Karpas-422 (cell line): ENCODE measurements around the gene ANK2. TPM values are rescaled to one million over a fixed set of nuclear protein-coding genes. Genes with fewer than 3 reads are reported as not detected.

Experiments
- DNase-seq: peaks from one replicate; pipeline ENCODE4 v3.0.0-alpha.2; 2015
- H2AFZ ChIP-seq: fragments of 200-600 bp; sonication (generic); 2 replicates; pipeline ENCODE4 v1.6.1; 2014; ENCODE audit warnings: antibody characterized with exemption, low read length, mixed read lengths
- H3K27ac ChIP-seq: fragments of 200-600 bp; sonication (generic); 2 replicates; pipeline ENCODE4 v1.5.1; 2014; ENCODE audit warnings: mild to moderate bottlenecking, low read length, moderate library complexity
- H3K27me3 ChIP-seq: fragments of 200-600 bp; sonication (generic); 2 replicates; pipeline ENCODE4 v1.6.1; 2014; ENCODE audit warnings: low read length, mixed read lengths
- H3K36me3 ChIP-seq: fragments of 200-600 bp; sonication (generic); 2 replicates; pipeline ENCODE4 v1.6.1; 2014; ENCODE audit warnings: low read length, mixed read lengths; ENCODE audit not compliant: insufficient read depth
- H3K4me1 ChIP-seq: fragments of 200-600 bp; sonication (generic); 2 replicates; pipeline ENCODE4 v1.6.1; 2014; ENCODE audit warnings: mild to moderate bottlenecking, low read length, mixed read lengths
- H3K4me2 ChIP-seq: fragments of 200-600 bp; sonication (generic); 2 replicates; pipeline ENCODE4 v1.6.1; 2014; ENCODE audit warnings: low read length, low read depth, mild to moderate bottlenecking; ENCODE audit not compliant: poor library complexity, severe bottlenecking
- H3K4me3 ChIP-seq: fragments of 200-600 bp; sonication (generic); 2 replicates; pipeline ENCODE4 v1.5.1; 2014; ENCODE audit warnings: mild to moderate bottlenecking, antibody characterized with exemption, low read length, mixed read lengths
- H3K79me2 ChIP-seq: fragments of 200-600 bp; sonication (generic); 2 replicates; pipeline ENCODE4 v1.6.1; 2014; ENCODE audit warnings: mild to moderate bottlenecking, low read length, mixed read lengths
- H3K9ac ChIP-seq: fragments of 200-600 bp; sonication (generic); 2 replicates; pipeline ENCODE4 v1.6.0; 2014; ENCODE audit warnings: low read length
- H3K9me2 ChIP-seq: fragments of 200-600 bp; sonication (generic), shearing (Covaris generic); replicated peaks from 2 replicates; pipeline ENCODE4 v1.6.0; 2014; ENCODE audit warnings: mild to moderate bottlenecking, low read length, moderate library complexity; ENCODE audit not compliant: insufficient read depth
- H3K9me3 ChIP-seq: fragments of 300-700, 200-600 bp; sonication (generic); 2 replicates; pipeline ENCODE4 v1.6.1; 2014; ENCODE audit warnings: low read length, mixed read lengths
- H4K20me1 ChIP-seq: fragments of 200-600 bp; sonication (generic); 2 replicates; pipeline ENCODE4 v1.6.1; 2014; ENCODE audit warnings: mild to moderate bottlenecking, antibody characterized with exemption, low read length, low read depth; ENCODE audit not compliant: insufficient read depth
- total RNA-seq: library from RNA; depleted of rRNA; stranded (reverse); fragments of >200 nt; shearing (Covaris generic); gene quantifications from 2 replicates; pipeline ENCODE4 v1.2.3, GENCODE V29; 2014; ENCODE audit warnings: low replicate concordance

ANK2 gene
- total RNA-seq, 1 experiment from 2014 or later, result 3.1 TPM

DNA sequence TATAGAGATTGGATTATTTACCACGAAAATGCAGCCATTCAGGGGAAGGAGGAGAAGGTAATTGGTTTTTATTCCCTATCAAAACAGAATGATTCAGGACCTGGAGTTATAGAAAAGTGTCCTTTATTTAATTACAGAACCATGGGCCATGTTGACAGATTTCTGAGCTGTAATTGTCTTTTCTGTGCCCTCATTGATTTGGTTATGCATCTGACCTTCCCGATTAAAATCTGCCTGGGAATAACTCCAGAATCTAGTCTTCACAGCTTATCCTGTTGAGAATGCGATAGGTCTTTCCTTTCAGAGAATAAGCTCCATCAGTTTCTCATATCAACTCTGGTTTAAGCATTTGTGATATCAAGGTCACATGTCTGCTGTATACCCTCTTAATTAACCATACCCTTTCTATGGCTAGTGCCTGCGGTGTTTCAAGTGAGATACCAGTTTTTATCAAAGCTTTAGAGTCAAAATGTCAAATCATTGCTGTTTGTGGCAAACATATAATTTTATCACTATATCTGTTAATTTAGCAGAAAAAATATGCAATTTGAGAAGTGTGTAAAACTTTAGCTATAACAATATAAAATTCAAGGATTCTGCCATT is 37.2 kb upstream of the ANK2 start:
- Histone ChIP-seq H3K4me3 (no peak overlapping the region), H3K9me3 (no peaks in the 10 kb centered on the region), H3K27ac (no peak overlapping the region), H2AFZ (no peak overlapping the region), H3K27me3 (no peaks in the 10 kb centered on the region), H4K20me1 (no peaks in the 10 kb centered on the region), H3K79me2 (no peaks in the 10 kb centered on the region), H3K9me2 (no peaks in the 10 kb centered on the region), H3K4me1 (no peaks in the 10 kb centered on the region), H3K9ac (no peak overlapping the region), H3K36me3 (no peaks in the 10 kb centered on the region), H3K4me2 (no peak overlapping the region)
- DNase-seq, result no peak

DNA sequence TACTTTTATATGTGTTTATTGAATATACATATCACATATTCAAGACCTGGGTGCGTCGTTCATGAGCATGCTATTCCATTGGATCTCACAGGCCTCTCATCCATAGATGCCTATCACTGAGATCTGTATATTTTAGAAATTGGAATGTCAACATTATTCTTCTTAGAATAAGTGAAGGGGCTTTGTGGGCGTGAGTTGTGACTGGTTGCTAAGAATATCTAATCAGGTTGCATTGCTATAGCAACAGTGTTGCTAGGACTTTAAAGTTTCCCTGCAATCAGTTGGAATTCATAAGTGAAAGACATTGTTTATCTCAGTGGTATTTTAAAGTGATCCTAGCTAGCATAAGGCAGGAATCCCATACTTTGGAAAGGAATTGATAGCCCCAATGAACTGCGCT is 36.7 kb upstream of the ANK2 start:
- H3K27me3 ChIP-seq, result no peaks in the 10 kb centered on the region
- no peak overlapping the region for H2AFZ ChIP-seq
- H3K36me3 ChIP-seq, result no peaks in the 10 kb centered on the region
- no peaks in the 10 kb centered on the region for H3K9me3 ChIP-seq
- no peak for DNase-seq
- H3K9ac ChIP-seq, result no peak overlapping the region
- no peak overlapping the region for H3K4me2 ChIP-seq
- H3K27ac ChIP-seq, result no peak overlapping the region
- H3K4me1 ChIP-seq, result no peaks in the 10 kb centered on the region
- H3K79me2 ChIP-seq, result no peaks in the 10 kb centered on the region
- no peaks in the 10 kb centered on the region for H4K20me1 ChIP-seq
- no peaks in the 10 kb centered on the region for H3K9me2 ChIP-seq
- H3K4me3 ChIP-seq, result no peak overlapping the region

DNA sequence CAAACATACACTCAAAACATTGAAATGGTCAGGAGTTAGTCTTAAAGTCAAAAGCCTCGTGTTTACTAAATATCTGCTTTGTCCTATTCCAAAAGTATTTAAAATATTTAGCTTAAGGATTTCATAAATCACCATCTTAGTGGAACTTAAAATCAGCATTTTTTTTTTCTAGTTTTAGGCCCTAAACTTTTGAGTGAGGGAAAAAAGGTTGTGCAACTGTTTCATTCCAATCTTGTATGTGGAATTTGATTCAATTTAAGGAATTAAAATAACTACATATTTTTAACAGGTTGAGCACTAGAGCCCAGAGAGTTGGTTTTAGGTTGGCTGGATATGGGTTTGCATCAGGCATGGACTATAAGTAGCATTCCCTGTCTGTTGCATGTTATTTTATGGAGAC is 35.7 kb upstream of the ANK2 start:
- no peaks in the 10 kb centered on the region for H3K79me2 ChIP-seq
- no peak overlapping the region for H3K27ac ChIP-seq
- H3K9ac ChIP-seq, result no peak overlapping the region

DNA sequence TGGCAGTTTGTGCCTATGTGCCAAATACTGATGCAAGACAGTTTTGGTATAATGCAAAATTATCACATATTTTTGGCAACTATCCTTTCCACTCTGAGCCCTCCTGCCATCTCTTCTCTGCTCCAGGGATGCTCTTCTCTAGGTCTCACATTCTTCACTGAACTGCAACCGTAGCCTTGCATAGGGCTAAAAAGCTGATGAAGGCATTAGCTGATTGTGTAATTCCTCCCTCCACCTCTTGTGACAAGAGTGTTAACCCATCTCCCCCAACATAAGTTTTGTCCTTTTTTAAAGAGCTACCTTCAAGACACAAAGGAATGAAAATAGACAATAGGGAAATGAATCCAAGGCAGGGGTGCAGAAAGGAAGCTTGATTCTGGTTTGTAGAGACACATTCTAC is 33.1 kb upstream of the ANK2 start:
- Histone ChIP-seq H2AFZ (no peak overlapping the region), H3K9me3 (no peaks in the 10 kb centered on the region), H3K36me3 (no peaks in the 10 kb centered on the region), H3K4me2 (no peak overlapping the region), H3K9ac (no peak overlapping the region), H3K4me1 (no peaks in the 10 kb centered on the region), H3K9me2 (no peaks in the 10 kb centered on the region), H3K27ac (no peak overlapping the region), H4K20me1 (no peaks in the 10 kb centered on the region), H3K27me3 (no peaks in the 10 kb centered on the region), H3K4me3 (no peak overlapping the region), H3K79me2 (no peaks in the 10 kb centered on the region)
- no peak for DNase-seq

More for the DNA sequence above, 35.7 kb upstream of the ANK2 start:
- no peak for DNase-seq
- Histone ChIP-seq H3K4me2 (no peak overlapping the region), H2AFZ (no peak overlapping the region), H4K20me1 (no peaks in the 10 kb centered on the region), H3K36me3 (no peaks in the 10 kb centered on the region), H3K4me1 (no peaks in the 10 kb centered on the region), H3K27me3 (no peaks in the 10 kb centered on the region), H3K9me3 (no peaks in the 10 kb centered on the region), H3K4me3 (no peak overlapping the region), H3K9me2 (no peaks in the 10 kb centered on the region)

DNA sequence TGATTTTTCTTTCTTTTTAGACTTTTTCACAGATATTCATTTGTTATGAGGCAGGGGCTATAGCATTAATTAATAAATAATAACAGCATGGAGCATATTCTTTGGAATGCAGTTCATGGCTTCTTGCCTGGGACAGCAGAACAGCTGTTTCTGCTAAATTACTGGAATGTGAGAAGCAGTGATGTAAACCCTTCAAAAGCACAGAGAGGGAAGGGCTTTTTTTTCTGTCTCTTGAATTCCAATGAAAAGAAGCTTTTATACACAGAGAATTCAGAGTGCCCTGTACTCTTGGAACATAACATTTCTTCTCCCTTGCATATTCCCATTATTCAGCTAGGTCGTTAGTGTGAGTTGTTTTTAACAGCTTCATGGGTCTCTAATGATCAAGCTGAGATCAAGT is 28.5 kb upstream of the ANK2 start:
- H4K20me1 ChIP-seq, result no peaks in the 10 kb centered on the region
- no peak overlapping the region for H3K9ac ChIP-seq
- H3K4me3 ChIP-seq, result no peak overlapping the region
- H3K36me3 ChIP-seq, result no peaks in the 10 kb centered on the region
- H2AFZ ChIP-seq, result no peak overlapping the region
- no peaks in the 10 kb centered on the region for H3K9me2 ChIP-seq
- no peaks in the 10 kb centered on the region for H3K9me3 ChIP-seq
- no peaks in the 10 kb centered on the region for H3K79me2 ChIP-seq
- H3K4me2 ChIP-seq, result no peak overlapping the region
- H3K27me3 ChIP-seq, result no peaks in the 10 kb centered on the region
- H3K27ac ChIP-seq, result no peak overlapping the region
- H3K4me1 ChIP-seq, result no peaks in the 10 kb centered on the region
- no peak for DNase-seq

DNA sequence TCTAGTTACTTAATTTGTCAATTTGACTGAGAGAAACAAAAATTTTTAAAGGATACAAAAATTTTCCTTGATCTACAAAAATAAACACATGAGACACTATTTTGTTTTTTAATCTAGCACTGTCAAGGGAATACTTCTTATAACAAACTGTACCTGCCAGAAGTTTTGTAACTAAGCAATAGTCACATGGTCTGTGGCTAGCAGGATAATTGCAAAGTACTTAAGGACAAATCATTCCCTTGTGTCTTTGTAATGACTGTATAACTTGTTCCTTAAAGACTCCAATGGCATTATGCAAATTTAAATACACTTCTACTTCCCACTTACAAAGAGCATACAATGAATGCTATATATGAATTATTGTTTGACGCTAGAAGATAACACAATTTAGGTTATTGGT is 25.1 kb upstream of the ANK2 start:
- H3K9me3 ChIP-seq, result no peaks in the 10 kb centered on the region
- H3K4me1 ChIP-seq, result no peaks in the 10 kb centered on the region
- DNase-seq, result no peak
- no peak overlapping the region for H3K4me2 ChIP-seq
- no peaks in the 10 kb centered on the region for H3K79me2 ChIP-seq
- no peak overlapping the region for H3K27ac ChIP-seq
- H3K9me2 ChIP-seq, result no peaks in the 10 kb centered on the region
- no peak overlapping the region for H3K4me3 ChIP-seq
- no peaks in the 10 kb centered on the region for H4K20me1 ChIP-seq
- H3K27me3 ChIP-seq, result no peaks in the 10 kb centered on the region
- no peak overlapping the region for H3K9ac ChIP-seq
- H2AFZ ChIP-seq, result no peak overlapping the region
- no peaks in the 10 kb centered on the region for H3K36me3 ChIP-seq

DNA sequence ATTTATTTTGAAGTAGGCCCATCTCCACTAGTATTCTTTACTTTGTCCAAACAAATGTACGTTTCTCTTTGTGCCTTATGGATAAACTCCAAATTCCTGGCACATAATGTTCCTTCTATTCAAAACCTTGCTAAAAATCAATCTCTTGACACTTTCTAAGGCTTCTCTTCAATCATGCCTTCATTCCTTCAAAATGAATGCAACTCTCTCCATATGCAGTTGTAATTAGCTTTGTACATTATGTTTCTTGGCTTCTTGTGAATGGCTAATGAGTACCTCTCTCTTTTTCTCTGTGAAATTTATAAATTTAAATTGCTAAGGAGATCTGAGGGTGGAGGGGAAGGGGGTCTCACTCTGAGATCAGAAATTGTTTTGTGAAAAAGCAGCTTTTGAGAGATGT is 24.0 kb upstream of the ANK2 start:
- Histone ChIP-seq H3K4me3 (no peak overlapping the region), H3K4me1 (no peaks in the 10 kb centered on the region), H3K79me2 (no peaks in the 10 kb centered on the region), H3K4me2 (no peak overlapping the region), H3K9ac (no peak overlapping the region), H3K27me3 (no peaks in the 10 kb centered on the region), H3K9me3 (no peaks in the 10 kb centered on the region), H3K9me2 (no peaks in the 10 kb centered on the region), H2AFZ (no peak overlapping the region), H4K20me1 (no peaks in the 10 kb centered on the region), H3K27ac (no peak overlapping the region), H3K36me3 (no peaks in the 10 kb centered on the region)
- DNase-seq, result no peak

DNA sequence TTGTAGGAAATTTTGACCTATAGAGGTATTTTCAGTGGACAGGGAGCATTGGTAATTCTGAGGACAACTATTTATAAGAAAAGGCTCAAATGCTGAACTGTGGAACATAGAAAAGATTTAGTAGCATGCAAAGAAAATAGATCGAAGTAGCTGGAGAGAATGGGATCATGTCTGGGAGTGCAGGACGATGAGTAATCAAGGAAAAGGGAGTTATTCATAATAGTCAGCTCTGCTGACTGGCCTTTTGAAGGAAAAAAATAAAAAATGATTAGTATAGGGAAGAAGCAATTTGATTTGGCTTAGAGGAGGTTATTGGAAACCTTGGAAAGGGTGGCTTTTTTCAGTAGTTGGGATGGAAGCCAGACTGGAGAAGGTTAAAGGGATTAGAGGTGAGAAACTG is 22.9 kb upstream of the ANK2 start:
- Histone ChIP-seq H3K79me2 (no peaks in the 10 kb centered on the region), H3K27ac (no peak overlapping the region), H3K4me2 (no peak overlapping the region), H2AFZ (no peak overlapping the region), H3K4me1 (no peaks in the 10 kb centered on the region), H3K9me2 (no peaks in the 10 kb centered on the region), H3K27me3 (no peaks in the 10 kb centered on the region), H3K9me3 (no peaks in the 10 kb centered on the region), H3K4me3 (no peak overlapping the region), H4K20me1 (no peaks in the 10 kb centered on the region), H3K36me3 (no peaks in the 10 kb centered on the region), H3K9ac (no peak overlapping the region)
- no peak for DNase-seq

DNA sequence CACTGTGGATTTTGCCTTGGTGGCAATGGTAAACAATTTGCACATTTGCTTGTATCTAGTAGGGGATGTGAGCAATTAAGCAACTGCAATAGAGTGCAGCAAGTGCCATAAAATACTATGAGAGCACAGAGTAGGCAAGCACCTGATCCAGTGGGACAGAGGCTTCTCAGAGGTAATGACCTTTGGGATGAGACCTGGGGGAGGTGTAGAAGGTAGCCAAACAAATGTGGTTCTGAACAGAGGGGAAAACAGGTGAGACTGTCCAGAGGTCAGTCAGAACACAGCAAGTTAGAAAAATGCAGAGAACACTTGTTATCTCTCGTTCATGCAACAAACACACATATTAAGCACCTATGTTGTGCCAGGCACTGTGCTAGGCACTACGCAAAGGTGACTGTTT is 21.4 kb upstream of the ANK2 start:
- Histone ChIP-seq H3K9me2 (no peaks in the 10 kb centered on the region), H3K9me3 (no peaks in the 10 kb centered on the region), H3K4me3 (no peak overlapping the region), H4K20me1 (no peaks in the 10 kb centered on the region), H3K27ac (no peak overlapping the region), H3K27me3 (no peaks in the 10 kb centered on the region), H3K9ac (no peak overlapping the region), H3K79me2 (no peaks in the 10 kb centered on the region), H3K4me1 (no peaks in the 10 kb centered on the region), H3K36me3 (no peaks in the 10 kb centered on the region), H2AFZ (no peak overlapping the region), H3K4me2 (no peak overlapping the region)
- DNase-seq, result no peak
